PFSK-1 (cell line): Measurements from ENCODE around the gene LGI2.

ENCODE experiments used
- FOXP2 ChIP-seq: optimal IDR thresholded peaks from 2 replicates; pipeline ENCODE3; 2011; ENCODE audit warnings: borderline replicate concordance, control low read depth, inconsistent platforms; ENCODE audit not compliant: insufficient read depth; ENCODE audit errors: extremely low read length, extremely low read depth
- POLR2AphosphoS5 ChIP-seq: IDR thresholded peaks from 2 replicates; pipeline ENCODE4 v1.6.1; 2012; ENCODE audit warnings: low read depth, mild to moderate bottlenecking, control low read depth, low read length, moderate library complexity
- REST ChIP-seq, 2 experiments: IDR thresholded peaks; 2 replicates each; pipeline versions ENCODE4 v1.6.1 to v1.8.0; 2011 to 2012; ENCODE audit warnings: low read depth in 2 of 2, low read length in 2 of 2, control low read depth in 1 of 2, inconsistent platforms in 1 of 2, mild to moderate bottlenecking in 1 of 2, moderate library complexity in 1 of 2; ENCODE audit not compliant: insufficient read depth in 1 of 2
- SIN3A ChIP-seq: IDR thresholded peaks from 2 replicates; pipeline ENCODE4 v1.6.1; 2012; ENCODE audit warnings: mild to moderate bottlenecking, low read length, moderate library complexity, borderline replicate concordance; ENCODE audit not compliant: insufficient read depth
- TAF1 ChIP-seq: IDR thresholded peaks from 2 replicates; pipeline ENCODE4 v1.6.1; 2012; ENCODE audit warnings: low read length, control low read depth, borderline replicate concordance; ENCODE audit not compliant: insufficient read depth

- TF ChIP-seq REST (IDR thresholded peaks at IDR 0.05; ENCODE audit: insufficient read depth in 1 of 2, low read depth in 2 of 2, low read length in 2 of 2) (no peak), POLR2AphosphoS5 (no peak), FOXP2 (no peak), TAF1 (no peak), SIN3A (no peak)
These were observed 19.8 kb upstream of the LGI2 start for GRCh38 chr4:25050370-25051078.
